Measurements from ENCODE around the gene SMIM35.

DNA sequence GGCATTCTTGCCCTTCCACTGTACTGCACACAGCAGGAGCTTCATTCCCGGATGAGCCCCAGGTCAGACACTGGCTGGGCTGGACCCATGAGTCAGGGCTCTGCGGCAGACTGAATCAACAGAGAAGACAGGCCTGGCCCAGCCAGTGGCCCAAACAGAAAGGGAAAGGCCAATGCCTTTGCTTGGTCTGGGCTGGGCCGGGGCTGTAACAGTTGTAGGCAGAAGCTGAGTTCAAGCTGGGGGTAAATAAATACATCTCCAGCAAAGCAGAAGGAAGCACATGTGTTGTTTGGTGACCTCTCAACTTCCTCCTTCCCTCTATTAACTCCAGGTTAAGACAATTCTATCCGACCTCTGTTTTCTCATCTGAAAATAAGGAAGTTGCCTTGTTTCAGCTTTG lies 1.8 kb upstream of the SMIM35 start:
- TF ChIP-seq, protein P1, sequence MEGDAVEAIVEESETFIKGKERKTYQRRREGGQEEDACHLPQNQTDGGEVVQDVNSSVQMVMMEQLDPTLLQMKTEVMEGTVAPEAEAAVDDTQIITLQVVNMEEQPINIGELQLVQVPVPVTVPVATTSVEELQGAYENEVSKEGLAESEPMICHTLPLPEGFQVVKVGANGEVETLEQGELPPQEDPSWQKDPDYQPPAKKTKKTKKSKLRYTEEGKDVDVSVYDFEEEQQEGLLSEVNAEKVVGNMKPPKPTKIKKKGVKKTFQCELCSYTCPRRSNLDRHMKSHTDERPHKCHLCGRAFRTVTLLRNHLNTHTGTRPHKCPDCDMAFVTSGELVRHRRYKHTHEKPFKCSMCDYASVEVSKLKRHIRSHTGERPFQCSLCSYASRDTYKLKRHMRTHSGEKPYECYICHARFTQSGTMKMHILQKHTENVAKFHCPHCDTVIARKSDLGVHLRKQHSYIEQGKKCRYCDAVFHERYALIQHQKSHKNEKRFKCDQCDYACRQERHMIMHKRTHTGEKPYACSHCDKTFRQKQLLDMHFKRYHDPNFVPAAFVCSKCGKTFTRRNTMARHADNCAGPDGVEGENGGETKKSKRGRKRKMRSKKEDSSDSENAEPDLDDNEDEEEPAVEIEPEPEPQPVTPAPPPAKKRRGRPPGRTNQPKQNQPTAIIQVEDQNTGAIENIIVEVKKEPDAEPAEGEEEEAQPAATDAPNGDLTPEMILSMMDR (tag by site-specific recombination; IDR thresholded peaks at IDR 0.05) = no peak
- TF ChIP-seq ZFHX2 (tag by site-specific recombination; conservative IDR thresholded peaks at IDR 0.05) = no peak
- TF ChIP-seq, protein P2, sequence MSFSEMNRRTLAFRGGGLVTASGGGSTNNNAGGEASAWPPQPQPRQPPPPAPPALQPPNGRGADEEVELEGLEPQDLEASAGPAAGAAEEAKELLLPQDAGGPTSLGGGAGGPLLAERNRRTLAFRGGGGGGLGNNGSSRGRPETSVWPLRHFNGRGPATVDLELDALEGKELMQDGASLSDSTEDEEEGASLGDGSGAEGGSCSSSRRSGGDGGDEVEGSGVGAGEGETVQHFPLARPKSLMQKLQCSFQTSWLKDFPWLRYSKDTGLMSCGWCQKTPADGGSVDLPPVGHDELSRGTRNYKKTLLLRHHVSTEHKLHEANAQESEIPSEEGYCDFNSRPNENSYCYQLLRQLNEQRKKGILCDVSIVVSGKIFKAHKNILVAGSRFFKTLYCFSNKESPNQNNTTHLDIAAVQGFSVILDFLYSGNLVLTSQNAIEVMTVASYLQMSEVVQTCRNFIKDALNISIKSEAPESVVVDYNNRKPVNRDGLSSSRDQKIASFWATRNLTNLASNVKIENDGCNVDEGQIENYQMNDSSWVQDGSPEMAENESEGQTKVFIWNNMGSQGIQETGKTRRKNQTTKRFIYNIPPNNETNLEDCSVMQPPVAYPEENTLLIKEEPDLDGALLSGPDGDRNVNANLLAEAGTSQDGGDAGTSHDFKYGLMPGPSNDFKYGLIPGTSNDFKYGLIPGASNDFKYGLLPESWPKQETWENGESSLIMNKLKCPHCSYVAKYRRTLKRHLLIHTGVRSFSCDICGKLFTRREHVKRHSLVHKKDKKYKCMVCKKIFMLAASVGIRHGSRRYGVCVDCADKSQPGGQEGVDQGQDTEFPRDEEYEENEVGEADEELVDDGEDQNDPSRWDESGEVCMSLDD (tag by site-specific recombination; IDR thresholded peaks at IDR 0.05) = no peak
- TF ChIP-seq, protein P3, sequence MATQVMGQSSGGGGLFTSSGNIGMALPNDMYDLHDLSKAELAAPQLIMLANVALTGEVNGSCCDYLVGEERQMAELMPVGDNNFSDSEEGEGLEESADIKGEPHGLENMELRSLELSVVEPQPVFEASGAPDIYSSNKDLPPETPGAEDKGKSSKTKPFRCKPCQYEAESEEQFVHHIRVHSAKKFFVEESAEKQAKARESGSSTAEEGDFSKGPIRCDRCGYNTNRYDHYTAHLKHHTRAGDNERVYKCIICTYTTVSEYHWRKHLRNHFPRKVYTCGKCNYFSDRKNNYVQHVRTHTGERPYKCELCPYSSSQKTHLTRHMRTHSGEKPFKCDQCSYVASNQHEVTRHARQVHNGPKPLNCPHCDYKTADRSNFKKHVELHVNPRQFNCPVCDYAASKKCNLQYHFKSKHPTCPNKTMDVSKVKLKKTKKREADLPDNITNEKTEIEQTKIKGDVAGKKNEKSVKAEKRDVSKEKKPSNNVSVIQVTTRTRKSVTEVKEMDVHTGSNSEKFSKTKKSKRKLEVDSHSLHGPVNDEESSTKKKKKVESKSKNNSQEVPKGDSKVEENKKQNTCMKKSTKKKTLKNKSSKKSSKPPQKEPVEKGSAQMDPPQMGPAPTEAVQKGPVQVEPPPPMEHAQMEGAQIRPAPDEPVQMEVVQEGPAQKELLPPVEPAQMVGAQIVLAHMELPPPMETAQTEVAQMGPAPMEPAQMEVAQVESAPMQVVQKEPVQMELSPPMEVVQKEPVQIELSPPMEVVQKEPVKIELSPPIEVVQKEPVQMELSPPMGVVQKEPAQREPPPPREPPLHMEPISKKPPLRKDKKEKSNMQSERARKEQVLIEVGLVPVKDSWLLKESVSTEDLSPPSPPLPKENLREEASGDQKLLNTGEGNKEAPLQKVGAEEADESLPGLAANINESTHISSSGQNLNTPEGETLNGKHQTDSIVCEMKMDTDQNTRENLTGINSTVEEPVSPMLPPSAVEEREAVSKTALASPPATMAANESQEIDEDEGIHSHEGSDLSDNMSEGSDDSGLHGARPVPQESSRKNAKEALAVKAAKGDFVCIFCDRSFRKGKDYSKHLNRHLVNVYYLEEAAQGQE (tag by site-specific recombination; IDR thresholded peaks at IDR 0.05) = no peak
- no peak for TF ChIP-seq ZBTB1 (tag by site-specific recombination; IDR thresholded peaks at IDR 0.05)
- TF ChIP-seq YY1 (tag by site-specific recombination; IDR thresholded peaks at IDR 0.05) = no peak
- TF ChIP-seq, protein P4, sequence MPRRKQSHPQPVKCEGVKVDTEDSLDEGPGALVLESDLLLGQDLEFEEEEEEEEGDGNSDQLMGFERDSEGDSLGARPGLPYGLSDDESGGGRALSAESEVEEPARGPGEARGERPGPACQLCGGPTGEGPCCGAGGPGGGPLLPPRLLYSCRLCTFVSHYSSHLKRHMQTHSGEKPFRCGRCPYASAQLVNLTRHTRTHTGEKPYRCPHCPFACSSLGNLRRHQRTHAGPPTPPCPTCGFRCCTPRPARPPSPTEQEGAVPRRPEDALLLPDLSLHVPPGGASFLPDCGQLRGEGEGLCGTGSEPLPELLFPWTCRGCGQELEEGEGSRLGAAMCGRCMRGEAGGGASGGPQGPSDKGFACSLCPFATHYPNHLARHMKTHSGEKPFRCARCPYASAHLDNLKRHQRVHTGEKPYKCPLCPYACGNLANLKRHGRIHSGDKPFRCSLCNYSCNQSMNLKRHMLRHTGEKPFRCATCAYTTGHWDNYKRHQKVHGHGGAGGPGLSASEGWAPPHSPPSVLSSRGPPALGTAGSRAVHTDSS (tag by site-specific recombination; IDR thresholded peaks at IDR 0.05) = no peak
